ENCODE measurements around the gene CNOT10.

Gene CNOT10

GRCh38 chr3:32813180-32813579 is 128.2 kb downstream of the CNOT10 start:
- no peak overlapping the region for H3K4me2 ChIP-seq (ENCODE audit: low read depth, low read length, poor library complexity, severe bottlenecking)

GRCh38 chr3:32814361-32814760 is 129.4 kb downstream of the CNOT10 start:
- TF ChIP-seq, protein P1, sequence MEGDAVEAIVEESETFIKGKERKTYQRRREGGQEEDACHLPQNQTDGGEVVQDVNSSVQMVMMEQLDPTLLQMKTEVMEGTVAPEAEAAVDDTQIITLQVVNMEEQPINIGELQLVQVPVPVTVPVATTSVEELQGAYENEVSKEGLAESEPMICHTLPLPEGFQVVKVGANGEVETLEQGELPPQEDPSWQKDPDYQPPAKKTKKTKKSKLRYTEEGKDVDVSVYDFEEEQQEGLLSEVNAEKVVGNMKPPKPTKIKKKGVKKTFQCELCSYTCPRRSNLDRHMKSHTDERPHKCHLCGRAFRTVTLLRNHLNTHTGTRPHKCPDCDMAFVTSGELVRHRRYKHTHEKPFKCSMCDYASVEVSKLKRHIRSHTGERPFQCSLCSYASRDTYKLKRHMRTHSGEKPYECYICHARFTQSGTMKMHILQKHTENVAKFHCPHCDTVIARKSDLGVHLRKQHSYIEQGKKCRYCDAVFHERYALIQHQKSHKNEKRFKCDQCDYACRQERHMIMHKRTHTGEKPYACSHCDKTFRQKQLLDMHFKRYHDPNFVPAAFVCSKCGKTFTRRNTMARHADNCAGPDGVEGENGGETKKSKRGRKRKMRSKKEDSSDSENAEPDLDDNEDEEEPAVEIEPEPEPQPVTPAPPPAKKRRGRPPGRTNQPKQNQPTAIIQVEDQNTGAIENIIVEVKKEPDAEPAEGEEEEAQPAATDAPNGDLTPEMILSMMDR (IDR thresholded peaks at IDR 0.05; ENCODE audit: insufficient read depth, low read length, poor library complexity, severe bottlenecking) = no peak
- TF ChIP-seq EZH2phosphoT487 (conservative IDR thresholded peaks at IDR 0.05; ENCODE audit: low read length) = no peak
- Histone ChIP-seq H3K36me3 (ENCODE audit: low read length) (no peaks in the 10 kb centered on the region), H3F3A (ENCODE audit: insufficient read depth) (no peaks in the 10 kb centered on the region), H4K20me1 (ENCODE audit: low read depth, low read length) (no peaks in the 10 kb centered on the region), H3K9me2 (replicated peaks; ENCODE audit: insufficient read depth, low read length) (no peaks in the 10 kb centered on the region), H2AFZ (ENCODE audit: low read depth, low read length, severe bottlenecking) (no peak overlapping the region), H3K9ac (ENCODE audit: low read length) (no peak overlapping the region), H3K4me2 (ENCODE audit: low read depth, low read length, poor library complexity, severe bottlenecking) (no peak overlapping the region), H3K9me3 (ENCODE audit: insufficient read depth, low read length) (no peaks in the 10 kb centered on the region), H3K79me2 (ENCODE audit: insufficient read depth, low read length) (no peaks in the 10 kb centered on the region), H3K4me3 (ENCODE audit: insufficient read depth, low read length, poor library complexity, severe bottlenecking) (no peak overlapping the region), H3K27ac (ENCODE audit: low read depth, low read length) (no peak overlapping the region), H3K27me3 (ENCODE audit: low read length) (no peaks in the 10 kb centered on the region)

More at GRCh38 chr3:32813180-32813579, 128.2 kb downstream of the CNOT10 start:
- Histone ChIP-seq H3K27me3 (ENCODE audit: low read length) (no peaks in the 10 kb centered on the region), H3K27ac (ENCODE audit: low read depth, low read length) (no peak overlapping the region), H3K9me2 (replicated peaks; ENCODE audit: insufficient read depth, low read length) (no peaks in the 10 kb centered on the region), H3F3A (ENCODE audit: insufficient read depth) (no peaks in the 10 kb centered on the region), H3K4me3 (ENCODE audit: insufficient read depth, low read length, poor library complexity, severe bottlenecking) (no peak overlapping the region), H2AFZ (ENCODE audit: low read depth, low read length, severe bottlenecking) (no peak overlapping the region), H3K36me3 (ENCODE audit: low read length) (no peaks in the 10 kb centered on the region), H3K9ac (ENCODE audit: low read length) (no peak overlapping the region), H3K79me2 (ENCODE audit: insufficient read depth, low read length) (no peaks in the 10 kb centered on the region), H3K9me3 (ENCODE audit: insufficient read depth, low read length) (no peaks in the 10 kb centered on the region), H4K20me1 (ENCODE audit: low read depth, low read length) (no peaks in the 10 kb centered on the region)
- TF ChIP-seq EZH2phosphoT487 (conservative IDR thresholded peaks at IDR 0.05; ENCODE audit: low read length) = no peak
- TF ChIP-seq, protein P1 (IDR thresholded peaks at IDR 0.05; ENCODE audit: insufficient read depth, low read length, poor library complexity, severe bottlenecking) = no peak

- H4K20me1 ChIP-seq (ENCODE audit: low read depth, low read length) = no peaks in the 10 kb centered on the region
- TF ChIP-seq EZH2phosphoT487 (conservative IDR thresholded peaks at IDR 0.05; ENCODE audit: low read length) = no peak
- TF ChIP-seq, protein P1 (IDR thresholded peaks at IDR 0.05; ENCODE audit: insufficient read depth, low read length, poor library complexity, severe bottlenecking) = no peak
- H3K4me2 ChIP-seq (ENCODE audit: low read depth, low read length, poor library complexity, severe bottlenecking) = no peak overlapping the region
- H3K4me3 ChIP-seq (ENCODE audit: insufficient read depth, low read length, poor library complexity, severe bottlenecking) = no peak overlapping the region
- no peak overlapping the region for H2AFZ ChIP-seq (ENCODE audit: low read depth, low read length, severe bottlenecking)
- H3K9ac ChIP-seq (ENCODE audit: low read length) = no peak overlapping the region
- H3K9me2 ChIP-seq (replicated peaks; ENCODE audit: insufficient read depth, low read length) = no peaks in the 10 kb centered on the region
- no peaks in the 10 kb centered on the region for H3K9me3 ChIP-seq (ENCODE audit: insufficient read depth, low read length)
- H3K27ac ChIP-seq (ENCODE audit: low read depth, low read length) = no peak overlapping the region
- no peaks in the 10 kb centered on the region for H3K79me2 ChIP-seq (ENCODE audit: insufficient read depth, low read length)
- H3K27me3 ChIP-seq (ENCODE audit: low read length) = no peaks in the 10 kb centered on the region
- no peaks in the 10 kb centered on the region for H3K36me3 ChIP-seq (ENCODE audit: low read length)
- H3F3A ChIP-seq (ENCODE audit: insufficient read depth) = no peaks in the 10 kb centered on the region
These were observed 131.0 kb downstream of the CNOT10 start for GRCh38 chr3:32815841-32816438.
